PC-9 (cell line): Measurements from ENCODE around the gene DDX27. TPM values are rescaled to one million over a fixed set of nuclear protein-coding genes. Genes with fewer than 3 reads are reported as not detected.
A peak's percentile ranks its signal among the peaks of the same experiment; 100 is the strongest.

Experiments used
- BruUV-seq: library from RNA; stranded (reverse); fragments of 400-500 nt; replicated peaks from 2 replicates; lab custom pipeline; 2021; lab: Mats Ljungman, UMichigan
- CTCF ChIA-PET: fragments of 300-600 bp; sonication (Branson Sonifier 250); formaldehyde crosslinking; loops from one replicate; lab custom pipeline; 2022; ENCODE audit warnings: antibody characterized with exemption; lab: Charles Lee
- POLR2A ChIA-PET: fragments of 300-600 bp; sonication (Branson Sonifier 250); formaldehyde crosslinking; loops from one replicate; lab custom pipeline; 2022; ENCODE audit warnings: antibody characterized with exemption; ENCODE audit not compliant: unreplicated experiment; lab: Charles Lee
- DNase-seq, 2 experiments: peaks; one replicate each; pipeline versions ENCODE4 v3.0.0 to v3.0.0-alpha.2; 2015 to 2022; ENCODE audit warnings: mixed read lengths in 1 of 2
- H2AFZ ChIP-seq: fragments of 200-600 bp; sonication (generic); 2 replicates; pipeline ENCODE4 v1.8.1; 2017; ENCODE audit warnings: antibody characterized with exemption
- H3F3A ChIP-seq: fragments of 200-600 bp; sonication (generic); 2 replicates; pipeline ENCODE4 v1.8.1; 2017; ENCODE audit warnings: antibody characterized with exemption, mild to moderate bottlenecking, low read depth; ENCODE audit not compliant: insufficient read depth
- H3K27ac ChIP-seq: fragments of 200-600 bp; sonication (generic); 2 replicates; pipeline ENCODE4 v1.6.1; 2016; ENCODE audit warnings: mixed run types
- H3K27me3 ChIP-seq: fragments of 200-600 bp; sonication (generic); 2 replicates; pipeline ENCODE4 v1.6.1; 2016; ENCODE audit warnings: low read depth, mixed run types; ENCODE audit not compliant: insufficient read depth
- H3K36me3 ChIP-seq: fragments of 200-600 bp; sonication (generic); 2 replicates; pipeline ENCODE4 v1.6.1; 2016; ENCODE audit warnings: low read depth, mixed run types
- H3K4me1 ChIP-seq: fragments of 200-600 bp; sonication (generic); replicated peaks from 2 replicates; pipeline ENCODE4 v1.6.1; 2016; ENCODE audit warnings: mixed run types; ENCODE audit not compliant: insufficient read depth
- H3K4me2 ChIP-seq: fragments of 200-600 bp; sonication (generic); 2 replicates; pipeline ENCODE4 v1.6.1; 2017; ENCODE audit warnings: mixed run types
- H3K4me3 ChIP-seq: fragments of 200-600 bp; sonication (generic); 2 replicates; pipeline ENCODE4 v1.6.1; 2016; ENCODE audit warnings: mixed run types
- H3K79me2 ChIP-seq: fragments of 200-600 bp; sonication (generic); 2 replicates; pipeline ENCODE4 v1.6.1; 2017; ENCODE audit warnings: low read depth, mixed run types
- H3K9me2 ChIP-seq: fragments of 200-600 bp; sonication (generic); 2 replicates; pipeline ENCODE4 v1.8.1; 2017; ENCODE audit warnings: mild to moderate bottlenecking; ENCODE audit not compliant: insufficient read depth
- H3K9me3 ChIP-seq: fragments of 200-600 bp; sonication (generic); 2 replicates; pipeline ENCODE4 v1.8.1; 2016; ENCODE audit warnings: low read depth; ENCODE audit not compliant: insufficient read depth
- H4K20me1 ChIP-seq: fragments of 200-600 bp; sonication (generic); 2 replicates; pipeline ENCODE4 v1.8.1; 2017; ENCODE audit not compliant: insufficient read depth
- CTCF ChIP-seq: fragments of 200-600 bp; sonication (generic); conservative IDR thresholded peaks from 2 replicates; pipeline ENCODE4 v1.6.1; 2017; ENCODE audit warnings: mixed run types, antibody characterized with exemption, mild to moderate bottlenecking, moderate library complexity
- EZH2 ChIP-seq: fragments of 200-600 bp; sonication (generic); IDR thresholded peaks from 2 replicates; pipeline ENCODE4 v1.8.0; 2017; ENCODE audit warnings: antibody characterized with exemption, low read depth
- intact Hi-C: fragments of 100-400 bp; cut with micrococcal nuclease; formaldehyde crosslinking; loops from one replicate; pipeline ENCODE4 v1.10.0; 2022; ENCODE audit not compliant: unreplicated experiment
- total RNA-seq: library from RNA; stranded (reverse); gene quantifications from 2 replicates; pipeline ENCODE4 v1.2.3, GENCODE V29; 2021

The DDX27 gene
- total RNA-seq, 1 experiment from 2014 or later = 64.4 TPM

DNA sequence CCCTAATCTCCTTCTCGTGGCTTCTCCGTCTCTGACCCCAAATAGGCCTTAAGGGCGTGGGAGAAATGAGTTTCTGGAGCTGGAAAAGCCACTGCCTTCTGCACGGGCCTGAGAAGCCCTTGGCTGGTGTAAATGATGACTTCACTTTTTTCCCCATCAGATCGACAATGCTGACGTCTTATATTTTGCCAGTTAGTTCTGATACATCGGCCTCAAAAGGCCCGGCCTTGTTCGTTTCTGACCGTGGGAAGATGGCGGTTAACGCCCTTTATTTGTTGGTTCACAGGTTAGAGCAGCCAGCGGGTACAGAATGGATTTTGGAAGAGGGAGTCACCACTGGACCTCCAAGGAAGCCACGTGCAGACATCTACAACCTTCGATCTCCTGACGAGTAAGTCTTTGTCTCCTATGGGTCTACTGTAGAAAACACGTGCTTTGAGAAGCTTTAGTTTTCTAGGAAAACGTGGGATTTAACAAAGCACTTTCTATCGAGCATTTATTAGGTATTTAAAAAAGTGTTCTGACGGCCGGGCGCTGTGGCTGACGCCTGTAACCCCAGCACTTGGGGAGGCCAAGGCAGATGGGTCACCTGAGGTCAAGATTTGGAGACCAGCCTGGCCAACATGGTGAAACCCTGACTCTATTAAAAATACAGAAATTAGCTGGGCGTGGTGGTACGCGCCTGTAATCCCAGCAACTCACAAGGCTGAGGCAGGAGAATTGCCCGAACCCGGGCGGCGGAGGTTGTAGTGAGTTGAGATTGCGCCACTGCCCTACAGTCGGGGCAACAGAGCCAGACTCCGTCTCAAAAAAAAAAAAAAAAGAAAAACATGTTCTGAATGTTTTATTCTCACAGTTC, 59.8 kb downstream of the DDX27 start:
- TF ChIP-seq EZH2 = no peak
- no peak for TF ChIP-seq CTCF
- Histone ChIP-seq H3K4me2 (peak overlapping the region; percentile 92), H3K36me3 (peaks cover 63% of the 10 kb centered on the region), H3F3A (peaks cover 69% of the 10 kb centered on the region), H3K9me3 (peaks cover 43% of the 10 kb centered on the region), H3K79me2 (peaks cover 91% of the 10 kb centered on the region), H4K20me1 (peaks cover 59% of the 10 kb centered on the region), H3K27ac (peak overlapping the region; percentile 91), H2AFZ (no peak overlapping the region), H3K4me3 (peak overlapping the region; percentile 98), H3K9me2 (no peaks in the 10 kb centered on the region), H3K4me1 (peaks cover 60% of the 10 kb centered on the region), H3K27me3 (peaks cover 20% of the 10 kb centered on the region)
- intact Hi-C loops = loop anchor here (1.0 kb wide), 2 partner anchors 44 to 91 kb away; partner anchors contain the start of gene STAU1
- peak; percentile 20 to 46 for DNase-seq
- POLR2A ChIA-PET = interaction anchor here (0.5 kb wide), 1 partner anchor 19 kb away, joined by 4 read pairs; no protein-coding TSS in a partner anchor
- BruUV-seq = TSS peak; percentile 38
- CTCF ChIA-PET = no interaction called here

- peaks cover 66% of the 10 kb centered on the region for H4K20me1 ChIP-seq
- peaks cover 68% of the 10 kb centered on the region for H3K4me1 ChIP-seq
- H3K4me3 ChIP-seq = peak overlapping the region; percentile 98
- no peak overlapping the region for H2AFZ ChIP-seq
- H3K4me2 ChIP-seq = peak overlapping the region; percentile 92
- H3K27ac ChIP-seq = peak overlapping the region; percentile 91
- no peaks in the 10 kb centered on the region for H3K9me2 ChIP-seq
- ChIA-PET CTCF (interaction anchor here (0.6 kb wide), 1 partner anchor 224 kb away, joined by 3 read pairs; no protein-coding TSS in a partner anchor), POLR2A (interaction anchor here (0.8 kb wide), 1 partner anchor 874 kb away, joined by 5 read pairs; the partner anchor contains the start of gene PEDS1)
- no TSS peak for BruUV-seq
- no peak for TF ChIP-seq CTCF
- TF ChIP-seq EZH2 = no peak
- peaks cover 70% of the 10 kb centered on the region for H3K36me3 ChIP-seq
- intact Hi-C loops = no loop called here
- H3K79me2 ChIP-seq = peaks cover 94% of the 10 kb centered on the region
- peaks cover 51% of the 10 kb centered on the region for H3K9me3 ChIP-seq
- DNase-seq = peak in 1 of 2 experiments; percentile 32
- H3F3A ChIP-seq = peaks cover 78% of the 10 kb centered on the region
- peaks cover 20% of the 10 kb centered on the region for H3K27me3 ChIP-seq
These were observed 60.7 kb downstream of the DDX27 start for GRCh38 chr20:49279677-49280462.

DNA sequence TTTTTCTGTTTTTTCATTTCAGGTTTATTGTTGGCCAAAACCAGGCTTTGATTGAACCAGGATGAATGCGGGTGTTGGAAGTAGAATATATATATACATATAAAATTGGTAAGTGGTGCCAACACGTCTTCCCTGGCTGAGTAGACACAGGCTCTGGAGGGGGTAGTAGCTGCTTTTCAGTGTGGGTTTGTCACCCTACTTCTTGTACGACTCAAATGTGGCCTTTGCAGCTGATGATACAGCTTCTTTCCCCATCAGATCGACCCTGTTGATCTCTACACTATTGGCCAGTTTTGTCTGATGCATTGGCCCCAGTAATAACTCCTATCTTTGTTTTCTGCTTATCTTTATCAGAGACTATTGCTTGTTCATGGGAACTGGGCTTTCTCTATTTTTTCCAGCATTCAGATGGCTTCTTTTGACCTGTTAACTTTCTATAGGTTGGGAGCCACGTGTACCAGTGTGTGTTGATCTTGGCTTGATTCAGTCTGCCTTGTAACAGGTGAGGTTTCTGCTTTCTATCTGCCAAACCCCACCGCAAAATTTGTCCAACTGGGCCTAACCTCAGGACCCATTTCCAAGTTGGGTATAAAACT, 61.3 kb downstream of the DDX27 start:
- Histone ChIP-seq H3K79me2 (peaks cover 95% of the 10 kb centered on the region), H3K4me1 (peaks cover 70% of the 10 kb centered on the region), H3K27ac (peak overlapping the region; percentile 91), H3F3A (peaks cover 85% of the 10 kb centered on the region), H3K9me3 (peaks cover 58% of the 10 kb centered on the region), H3K36me3 (peaks cover 72% of the 10 kb centered on the region), H2AFZ (no peak overlapping the region), H3K4me3 (peak overlapping the region; percentile 98), H3K27me3 (peaks cover 20% of the 10 kb centered on the region), H3K9me2 (no peaks in the 10 kb centered on the region), H3K4me2 (peak overlapping the region; percentile 92), H4K20me1 (peaks cover 67% of the 10 kb centered on the region)
- POLR2A ChIA-PET = interaction anchor here (0.8 kb wide), 1 partner anchor 873 kb away, joined by 5 read pairs; the partner anchor contains the start of gene PEDS1
- TF ChIP-seq EZH2 (no peak), CTCF (no peak)
- DNase-seq = no peak
- CTCF ChIA-PET = interaction anchor here (0.6 kb wide), 1 partner anchor 225 kb away, joined by 3 read pairs; no protein-coding TSS in a partner anchor
- BruUV-seq = no TSS peak
- intact Hi-C loops = no loop called here
